T-helper 2 cell treated with Interferon-gamma antibody and Interleukin-4, amounts not matched to agents 100 ng/mL and 5 ng/mL, for 36 hours (primary cell): ENCODE data around the gene SLMAP. TPM values are rescaled to one million over a fixed set of nuclear protein-coding genes. Genes with fewer than 3 reads are reported as not detected.
"Not testable (repeated sequence)": the region's sequence is repeated elsewhere in the genome, so short reads cannot be mapped to it uniquely, and the experiment has no call there.

Experiments used
- intact Hi-C: fragments of 100-400 bp; cut with micrococcal nuclease; formaldehyde crosslinking; loops from one replicate; pipeline ENCODE4 v1.15.1; 2023
- total RNA-seq: library from RNA; stranded (reverse); gene quantifications from 2 replicates; pipeline ENCODE4 v1.2.3, GENCODE V29; 2022

SLMAP gene
- total RNA-seq, 1 donor from 2014 or later = 51.1 TPM

DNA sequence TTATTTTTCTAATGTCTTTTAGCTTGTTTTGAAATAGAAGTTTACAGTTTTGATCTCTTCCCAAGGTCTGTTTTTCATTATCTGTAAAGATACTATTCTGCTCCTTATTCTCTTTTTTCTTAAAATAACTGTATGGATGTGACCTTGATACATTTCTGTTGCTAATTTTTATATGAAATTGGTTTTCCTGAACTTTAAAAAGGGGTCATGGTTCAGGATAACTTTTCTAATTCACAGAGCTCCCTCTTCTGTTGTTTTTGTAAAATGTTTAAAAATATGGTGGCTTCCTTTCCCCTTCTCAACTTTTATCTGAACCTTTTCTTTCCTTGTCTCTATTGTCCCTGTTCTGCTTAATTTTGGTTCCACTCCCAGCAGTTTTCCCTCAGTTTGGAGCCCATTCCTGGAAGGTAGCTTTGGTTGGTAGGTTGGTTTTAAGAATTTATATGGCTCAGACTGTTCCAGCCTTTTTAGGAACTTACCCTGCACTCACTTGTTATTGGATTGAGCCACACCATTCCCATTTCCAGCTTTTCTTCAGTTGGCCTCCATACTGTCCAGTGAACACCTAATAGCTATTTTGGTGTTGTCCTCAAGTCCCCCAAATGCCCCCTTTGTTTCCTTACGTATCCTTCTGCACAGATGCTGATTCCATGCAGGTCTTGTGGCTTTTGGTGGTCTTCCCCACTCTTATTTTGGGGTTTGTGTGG, 70.3 kb downstream of the SLMAP start:
- intact Hi-C loops = no loop called here

DNA sequence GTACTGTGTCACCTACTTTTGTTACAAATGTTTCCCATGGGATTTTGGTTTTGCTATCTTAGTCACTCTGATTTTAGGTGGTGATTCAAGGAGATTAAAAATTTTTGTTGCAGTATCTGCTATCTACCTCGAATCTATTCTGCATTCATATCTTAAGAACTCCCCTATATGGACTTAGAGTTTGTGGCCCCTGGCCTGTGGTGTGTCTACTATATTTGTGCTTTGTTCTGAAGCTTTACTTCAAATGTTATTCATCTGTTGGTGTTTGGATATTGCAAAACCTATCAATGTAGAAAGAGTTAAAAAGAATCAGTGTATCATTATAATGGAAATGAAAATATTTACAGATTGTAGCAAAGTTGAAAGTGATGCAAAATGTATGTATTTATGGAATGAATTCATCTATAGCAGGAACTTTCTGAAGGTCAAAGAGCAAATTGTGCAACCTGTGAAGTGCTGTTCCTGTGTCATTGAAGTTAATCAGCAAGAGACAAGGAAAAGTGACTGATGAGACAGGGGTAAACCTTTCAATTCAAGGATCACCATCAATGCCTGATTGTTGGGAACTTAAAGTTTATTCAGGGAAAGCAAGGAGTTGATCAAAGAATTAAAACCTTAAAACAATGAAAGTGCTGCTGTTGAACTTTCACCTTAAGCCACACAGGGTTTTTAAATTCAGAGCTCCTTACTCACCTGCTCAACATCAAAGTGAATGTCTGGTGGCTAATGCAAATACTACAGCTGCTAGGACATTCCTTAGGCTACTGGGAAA, 71.0 kb downstream of the SLMAP start:
- intact Hi-C loops = no loop called here

DNA sequence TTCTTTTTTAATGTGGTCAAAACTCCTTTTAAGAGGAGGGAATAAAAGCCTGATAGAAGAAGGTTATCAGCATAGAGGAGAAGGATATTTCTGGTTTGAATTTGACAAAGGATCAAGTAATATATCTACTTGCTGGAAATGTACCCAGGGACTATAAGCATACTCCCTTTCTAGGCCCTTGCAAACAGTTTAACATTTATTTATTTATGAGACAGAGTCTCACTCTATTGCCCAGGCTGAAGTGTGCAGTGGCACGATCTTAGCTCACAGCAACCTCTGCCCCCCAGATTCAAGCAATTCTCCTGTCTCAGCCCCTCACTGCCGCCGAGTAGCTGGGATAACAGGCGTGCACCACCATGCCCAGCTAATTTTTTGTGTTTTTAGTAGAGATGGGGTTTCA, 71.6 kb downstream of the SLMAP start:
- intact Hi-C loops = no loop called here

GRCh38 chr3:57832486-57832885, 76.4 kb downstream of the SLMAP start:
- intact Hi-C loops = no loop called here

DNA sequence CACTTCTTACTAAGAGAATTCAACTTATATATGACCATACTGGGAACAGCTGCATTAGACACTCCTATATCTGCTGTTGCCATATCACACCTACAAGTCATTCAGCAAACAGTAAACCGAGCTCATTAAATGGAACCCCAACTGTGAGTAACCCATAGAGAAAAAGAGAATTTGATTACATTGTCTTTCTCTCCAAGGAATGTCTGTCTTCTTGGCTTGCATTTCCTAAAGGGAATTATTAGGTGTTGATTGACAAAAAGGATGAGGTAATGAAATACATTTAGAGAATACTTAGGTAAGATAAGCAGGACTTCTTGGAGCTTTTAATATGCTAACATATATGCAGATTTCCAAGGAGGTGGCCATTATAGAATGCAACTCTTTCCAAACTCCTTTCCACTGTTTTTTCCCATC, 76.8 kb downstream of the SLMAP start:
- intact Hi-C loops = no loop called here

- intact Hi-C loops = no loop called here
These were observed 77.7 kb downstream of the SLMAP start for GRCh38 chr3:57833763-57834162.

DNA sequence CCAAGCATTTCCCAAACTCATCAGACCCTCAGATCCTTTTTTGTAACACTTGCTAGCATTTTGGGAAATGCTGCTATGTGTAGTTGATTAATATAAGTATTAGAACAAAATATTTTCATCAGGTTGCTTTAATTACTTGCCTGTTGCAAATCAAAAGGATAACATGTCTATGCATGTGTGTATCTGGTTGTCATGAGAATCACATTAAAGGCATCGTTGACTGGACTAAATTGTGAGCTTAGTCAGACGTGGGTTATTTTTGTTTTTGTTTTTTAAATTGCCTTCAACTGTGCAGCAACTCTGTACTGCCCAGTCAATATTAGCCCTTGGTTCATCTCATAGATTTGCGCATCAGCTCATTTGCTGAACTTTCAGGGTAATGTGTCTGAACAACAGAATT, 81.6 kb downstream of the SLMAP start:
- intact Hi-C loops = no loop called here

- intact Hi-C loops = no loop called here
These were observed 82.5 kb downstream of the SLMAP start for GRCh38 chr3:57838627-57839026.

- intact Hi-C loops = no loop called here
These were observed 84.4 kb downstream of the SLMAP start for GRCh38 chr3:57840473-57840872.

DNA sequence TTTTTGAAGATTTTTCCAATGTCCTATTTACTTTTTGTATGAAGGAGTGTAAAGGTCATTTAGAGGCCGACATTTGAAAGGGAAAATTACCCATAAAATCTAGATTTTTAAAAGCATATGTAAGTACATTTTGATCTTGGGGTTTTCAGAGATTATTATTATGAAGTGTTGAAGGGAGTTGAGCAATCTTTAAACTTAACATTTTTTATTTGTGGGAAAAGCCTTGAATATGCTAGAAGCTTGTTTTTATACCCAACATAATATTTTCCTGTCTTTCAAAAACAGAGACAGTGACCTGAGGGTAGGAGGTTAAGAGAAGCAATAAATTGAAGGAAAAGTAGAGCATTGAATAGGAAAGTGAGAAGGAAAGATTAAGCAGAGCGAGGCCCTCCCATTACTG, 85.7 kb downstream of the SLMAP start:
- intact Hi-C loops = no loop called here

GRCh38 chr3:57848177-57848738, 92.1 kb downstream of the SLMAP start:
- intact Hi-C loops = no loop called here

GRCh38 chr3:57851304-57851703, 95.2 kb downstream of the SLMAP start:
- intact Hi-C loops = no loop called here

GRCh38 chr3:57852896-57853295, 96.8 kb downstream of the SLMAP start:
- intact Hi-C loops = loop anchor here (2.0 kb wide), 1 partner anchor 456 kb away; no protein-coding TSS in a partner anchor

GRCh38 chr3:57855281-57855680, 99.2 kb downstream of the SLMAP start:
- intact Hi-C loops = no loop called here

GRCh38 chr3:57855943-57856342, 99.8 kb downstream of the SLMAP start:
- intact Hi-C loops = no loop called here

- intact Hi-C loops = no loop called here
These were observed 100.6 kb downstream of the SLMAP start for GRCh38 chr3:57856675-57857074.

DNA sequence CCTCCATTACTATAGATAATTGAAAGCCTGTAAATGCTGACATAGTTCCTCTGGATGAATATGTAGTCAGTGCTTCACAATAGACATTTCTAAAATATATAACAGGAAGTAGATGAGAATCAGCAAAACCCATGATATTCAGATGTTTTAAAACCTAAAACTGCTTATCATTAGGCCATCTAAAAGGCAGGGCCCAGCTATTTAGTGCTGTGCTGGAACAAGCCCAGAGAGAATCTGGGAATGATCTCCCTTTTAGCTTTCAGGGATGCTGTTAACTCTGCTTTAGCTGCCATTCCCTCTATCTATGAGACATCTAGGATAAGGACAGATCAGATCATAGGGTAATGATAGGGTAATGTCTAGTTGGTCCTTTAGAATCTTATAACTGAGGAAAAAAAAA, 106.8 kb downstream of the SLMAP start:
- intact Hi-C loops = no loop called here

DNA sequence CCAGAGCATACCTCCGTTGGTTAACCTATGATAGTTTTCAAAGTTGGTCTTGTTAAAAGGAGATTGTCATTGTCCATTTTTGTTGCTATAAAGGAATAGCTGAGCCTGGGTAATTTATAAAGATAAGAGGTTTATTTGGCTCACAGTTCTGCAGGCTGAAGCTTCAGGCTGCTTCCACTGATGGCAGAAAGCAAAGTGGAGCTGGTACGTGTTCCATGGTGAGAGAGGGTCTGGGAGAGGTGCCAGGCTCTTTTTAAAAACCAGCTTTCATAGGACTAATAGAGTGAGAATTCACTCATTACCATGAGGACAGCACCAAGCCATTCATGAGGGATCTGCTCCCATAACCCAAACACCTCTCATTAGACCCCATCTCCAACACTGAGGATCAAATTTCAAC, 107.3 kb downstream of the SLMAP start:
- intact Hi-C loops = no loop called here

GRCh38 chr3:57864853-57865252, 108.7 kb downstream of the SLMAP start:
- intact Hi-C loops = no loop called here

- intact Hi-C loops = not testable (repeated sequence)
These were observed 113.0 kb downstream of the SLMAP start for GRCh38 chr3:57869110-57869509.

DNA sequence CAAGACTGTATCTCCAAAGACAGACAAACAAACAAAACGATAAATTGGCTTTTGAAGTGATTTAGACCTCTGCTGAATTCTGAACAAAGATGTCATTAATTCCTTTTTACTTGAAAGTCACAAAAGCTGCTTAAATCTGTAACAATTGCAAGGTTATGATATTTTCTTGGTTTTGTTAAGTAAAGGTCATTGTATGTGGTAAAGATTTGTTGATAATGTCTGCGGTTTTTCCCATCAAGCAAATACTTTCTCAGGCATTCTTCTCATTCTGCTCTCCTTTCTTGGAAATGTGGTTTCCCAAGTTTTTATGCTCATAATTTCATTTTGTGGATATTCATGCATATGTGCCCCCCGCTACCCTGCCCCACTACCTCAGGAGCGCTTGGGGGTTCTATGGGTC, 116.5 kb downstream of the SLMAP start:
- intact Hi-C loops = no loop called here

GRCh38 chr3:57876632-57877031, 120.5 kb downstream of the SLMAP start:
- intact Hi-C loops = no loop called here

- intact Hi-C loops = no loop called here
These were observed 121.0 kb downstream of the SLMAP start for GRCh38 chr3:57877116-57877515.
